Nephron progenitor cell (in vitro differentiated cells): ENCODE data around the gene ASS1.

Experiments used
- DNase-seq: peaks from one replicate; pipeline ENCODE4 v3.0.0; 2021
- H3K27ac Mint-ChIP-seq: 2 replicates; pipeline ENCODE4 v1.8.0; 2021; ENCODE audit warnings: mild to moderate bottlenecking, moderate library complexity, mixed read lengths
- H3K27me3 Mint-ChIP-seq: 2 replicates; pipeline ENCODE4 v1.8.0; 2021; ENCODE audit warnings: mild to moderate bottlenecking, low read depth, mixed read lengths; ENCODE audit not compliant: poor library complexity
- H3K36me3 Mint-ChIP-seq: 2 replicates; pipeline ENCODE4 v1.8.0; 2021; ENCODE audit warnings: low read depth, mixed read lengths
- H3K4me1 Mint-ChIP-seq: 2 replicates; pipeline ENCODE4 v1.8.0; 2021; ENCODE audit warnings: mixed read lengths
- H3K4me3 Mint-ChIP-seq: 2 replicates; pipeline ENCODE4 v1.8.0; 2021; ENCODE audit warnings: mild to moderate bottlenecking, moderate library complexity, mixed read lengths
- H3K9me3 Mint-ChIP-seq: 2 replicates; pipeline ENCODE4 v1.8.0; 2021; ENCODE audit warnings: mild to moderate bottlenecking, moderate library complexity, mixed read lengths
- TF ChIP-seq, protein P1 (sequence below): fragments of 200-600 bp; sonication (generic); IDR thresholded peaks from 2 replicates; pipeline ENCODE4 v1.5.0; 2021; ENCODE audit warnings: antibody characterized with exemption

ASS1 gene

DNA sequence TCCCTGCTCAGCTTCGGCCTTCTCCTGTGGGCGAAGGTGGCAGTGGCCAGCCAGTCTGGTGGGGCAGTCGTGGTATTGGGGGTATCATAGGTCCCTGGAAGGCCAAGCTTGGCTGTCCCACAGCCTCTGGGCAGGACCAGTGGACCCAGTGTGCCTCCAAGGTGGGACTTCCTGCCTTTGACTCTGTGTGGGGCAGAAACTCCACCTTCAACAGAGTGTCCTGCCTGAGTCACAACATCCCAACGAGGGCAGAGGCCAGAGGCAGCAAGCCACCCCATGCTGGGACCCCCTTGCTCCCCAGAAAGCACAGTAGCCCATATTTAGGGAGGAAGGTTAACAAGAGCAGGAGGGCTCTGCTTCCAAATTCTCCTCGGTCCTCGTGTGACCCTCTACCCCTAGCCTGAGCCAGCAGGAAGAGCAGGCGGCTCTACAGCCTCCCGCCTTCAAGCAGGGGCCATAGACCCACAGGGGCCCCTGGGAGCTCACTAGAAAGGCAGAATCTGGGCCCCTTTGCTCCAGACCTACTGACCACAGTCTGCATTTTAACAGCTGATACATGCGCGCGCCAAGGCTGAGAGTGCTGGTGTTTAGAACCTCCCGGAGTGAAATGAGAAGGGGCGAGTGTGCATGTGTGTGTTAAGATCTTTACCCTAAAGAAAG lies 83.0 kb downstream of the ASS1 start:
- H3K4me1 Mint-ChIP-seq, result peaks cover 79% of the 10 kb centered on the region

DNA sequence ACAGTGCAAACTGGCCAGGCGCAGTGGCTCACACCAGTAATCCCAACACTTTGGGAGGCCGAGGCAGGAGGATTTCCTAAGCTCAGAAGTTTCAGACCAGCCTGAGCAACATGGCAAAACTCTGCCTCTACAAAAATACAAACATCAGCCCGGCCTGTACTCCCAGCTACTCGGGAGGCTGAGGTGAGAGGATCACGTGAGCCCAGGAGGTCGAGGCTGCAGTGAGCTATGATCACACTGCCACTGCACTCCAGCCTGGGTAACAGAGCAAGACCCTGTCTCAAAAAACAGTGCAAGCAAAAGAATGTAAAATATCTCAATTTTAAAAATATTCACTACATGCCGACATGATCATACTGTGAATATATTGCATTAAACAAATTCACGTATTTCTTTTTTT lies 83.9 kb downstream of the ASS1 start:
- TF ChIP-seq, protein P1, sequence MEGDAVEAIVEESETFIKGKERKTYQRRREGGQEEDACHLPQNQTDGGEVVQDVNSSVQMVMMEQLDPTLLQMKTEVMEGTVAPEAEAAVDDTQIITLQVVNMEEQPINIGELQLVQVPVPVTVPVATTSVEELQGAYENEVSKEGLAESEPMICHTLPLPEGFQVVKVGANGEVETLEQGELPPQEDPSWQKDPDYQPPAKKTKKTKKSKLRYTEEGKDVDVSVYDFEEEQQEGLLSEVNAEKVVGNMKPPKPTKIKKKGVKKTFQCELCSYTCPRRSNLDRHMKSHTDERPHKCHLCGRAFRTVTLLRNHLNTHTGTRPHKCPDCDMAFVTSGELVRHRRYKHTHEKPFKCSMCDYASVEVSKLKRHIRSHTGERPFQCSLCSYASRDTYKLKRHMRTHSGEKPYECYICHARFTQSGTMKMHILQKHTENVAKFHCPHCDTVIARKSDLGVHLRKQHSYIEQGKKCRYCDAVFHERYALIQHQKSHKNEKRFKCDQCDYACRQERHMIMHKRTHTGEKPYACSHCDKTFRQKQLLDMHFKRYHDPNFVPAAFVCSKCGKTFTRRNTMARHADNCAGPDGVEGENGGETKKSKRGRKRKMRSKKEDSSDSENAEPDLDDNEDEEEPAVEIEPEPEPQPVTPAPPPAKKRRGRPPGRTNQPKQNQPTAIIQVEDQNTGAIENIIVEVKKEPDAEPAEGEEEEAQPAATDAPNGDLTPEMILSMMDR, result no peak
- Mint-ChIP-seq H3K27ac (no peak overlapping the region), H3K9me3 (no peaks in the 10 kb centered on the region), H3K4me3 (no peak overlapping the region), H3K27me3 (peaks cover 19% of the 10 kb centered on the region), H3K36me3 (no peaks in the 10 kb centered on the region), H3K4me1 (peaks cover 81% of the 10 kb centered on the region)
- DNase-seq, result no peak

More for the DNA sequence above, 83.0 kb downstream of the ASS1 start:
- Mint-ChIP-seq H3K36me3 (no peaks in the 10 kb centered on the region), H3K4me3 (peak overlapping the region; percentile 10), H3K27me3 (peaks cover 19% of the 10 kb centered on the region), H3K9me3 (no peaks in the 10 kb centered on the region), H3K27ac (peak overlapping the region; percentile 69)
- no peak for DNase-seq
- TF ChIP-seq, protein P1, result no peak

- no peak overlapping the region for H3K4me3 Mint-ChIP-seq
These were observed 86.2 kb downstream of the ASS1 start for GRCh38 chr9:130530938-130531337.

GRCh38 chr9:130531670-130532069 lies 86.9 kb downstream of the ASS1 start:
- Mint-ChIP-seq H3K27ac (no peak overlapping the region), H3K27me3 (peaks cover 24% of the 10 kb centered on the region), H3K36me3 (no peaks in the 10 kb centered on the region), H3K4me3 (no peak overlapping the region), H3K4me1 (peaks cover 76% of the 10 kb centered on the region), H3K9me3 (no peaks in the 10 kb centered on the region)
- TF ChIP-seq, protein P1, result no peak
- DNase-seq, result no peak

More at GRCh38 chr9:130530938-130531337, 86.2 kb downstream of the ASS1 start:
- Mint-ChIP-seq H3K27me3 (peaks cover 19% of the 10 kb centered on the region), H3K36me3 (no peaks in the 10 kb centered on the region), H3K9me3 (no peaks in the 10 kb centered on the region), H3K4me1 (peaks cover 78% of the 10 kb centered on the region), H3K27ac (no peak overlapping the region)
- TF ChIP-seq, protein P1, result no peak
- DNase-seq, result no peak

DNA sequence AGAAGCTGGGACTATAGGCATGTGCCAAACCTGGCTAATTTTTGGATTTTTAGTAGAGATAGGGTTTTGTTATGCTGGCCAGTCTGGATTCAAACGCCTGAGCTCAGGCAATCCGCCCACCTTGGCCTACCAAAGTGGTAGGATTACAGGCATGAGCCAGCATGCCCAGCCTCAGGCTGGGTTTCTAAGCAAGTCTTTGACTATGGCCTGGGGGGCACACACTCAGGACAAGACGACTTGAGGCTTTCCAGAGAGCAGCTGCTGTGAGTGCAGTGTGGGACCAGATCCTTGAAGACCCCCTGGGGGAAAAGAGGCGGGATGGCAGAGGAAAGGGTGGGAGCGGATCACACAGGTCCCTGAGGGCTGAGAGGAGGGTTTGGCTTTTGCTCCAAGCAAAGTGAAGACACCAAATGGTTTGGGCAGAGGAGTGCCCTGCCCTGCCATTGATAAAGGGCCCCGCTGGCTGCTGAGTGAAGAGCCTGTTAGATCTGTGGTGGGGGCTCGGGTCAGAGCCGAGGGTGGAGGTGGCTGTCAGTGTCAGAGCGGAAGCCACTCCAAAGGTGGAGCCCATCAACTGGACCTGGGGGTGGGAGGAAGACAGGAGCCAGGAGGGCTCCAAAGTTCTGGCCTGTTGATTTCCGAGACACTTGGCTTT lies 87.8 kb downstream of the ASS1 start:
- no peak overlapping the region for H3K27ac Mint-ChIP-seq
- TF ChIP-seq, protein P1, result no peak
- peak overlapping the region; percentile 42 for H3K4me3 Mint-ChIP-seq
- no peak for DNase-seq
- H3K27me3 Mint-ChIP-seq, result peaks cover 33% of the 10 kb centered on the region
- H3K36me3 Mint-ChIP-seq, result no peaks in the 10 kb centered on the region
- peaks cover 76% of the 10 kb centered on the region for H3K4me1 Mint-ChIP-seq
- no peaks in the 10 kb centered on the region for H3K9me3 Mint-ChIP-seq
